Nephron progenitor cell (in vitro differentiated cells): Measurements from ENCODE around the gene BFAR.
"Not testable (repeated sequence)": the region's sequence is repeated elsewhere in the genome, so short reads cannot be mapped to it uniquely, and the experiment has no call there.

Experiments used
- DNase-seq: peaks from one replicate; pipeline ENCODE4 v3.0.0; 2021
- H3K27ac Mint-ChIP-seq: 2 replicates; pipeline ENCODE4 v1.8.0; 2021; ENCODE audit warnings: mild to moderate bottlenecking, moderate library complexity, mixed read lengths
- H3K27me3 Mint-ChIP-seq: 2 replicates; pipeline ENCODE4 v1.8.0; 2021; ENCODE audit warnings: mild to moderate bottlenecking, low read depth, mixed read lengths; ENCODE audit not compliant: poor library complexity
- H3K36me3 Mint-ChIP-seq: 2 replicates; pipeline ENCODE4 v1.8.0; 2021; ENCODE audit warnings: low read depth, mixed read lengths
- H3K4me1 Mint-ChIP-seq: 2 replicates; pipeline ENCODE4 v1.8.0; 2021; ENCODE audit warnings: mixed read lengths
- H3K4me3 Mint-ChIP-seq: 2 replicates; pipeline ENCODE4 v1.8.0; 2021; ENCODE audit warnings: mild to moderate bottlenecking, moderate library complexity, mixed read lengths
- H3K9me3 Mint-ChIP-seq: 2 replicates; pipeline ENCODE4 v1.8.0; 2021; ENCODE audit warnings: mild to moderate bottlenecking, moderate library complexity, mixed read lengths

The BFAR gene

GRCh38 chr16:14703156-14704011 is 70.6 kb downstream of the BFAR start, which contains the start of gene NPIPA3:
Gene NPIPA3, plus strand, starts transcription at chr16:14703411. Its CDS starts 5,533 bp downstream, at chr16:14708944.
- H3K27ac Mint-ChIP-seq, H3K27me3 Mint-ChIP-seq, H3K4me3 Mint-ChIP-seq, H3K9me3 Mint-ChIP-seq, H3K4me1 Mint-ChIP-seq, H3K36me3 Mint-ChIP-seq, DNase-seq: not testable (repeated sequence)
